ENCODE results near the gene GPC5.

GPC5 gene

DNA sequence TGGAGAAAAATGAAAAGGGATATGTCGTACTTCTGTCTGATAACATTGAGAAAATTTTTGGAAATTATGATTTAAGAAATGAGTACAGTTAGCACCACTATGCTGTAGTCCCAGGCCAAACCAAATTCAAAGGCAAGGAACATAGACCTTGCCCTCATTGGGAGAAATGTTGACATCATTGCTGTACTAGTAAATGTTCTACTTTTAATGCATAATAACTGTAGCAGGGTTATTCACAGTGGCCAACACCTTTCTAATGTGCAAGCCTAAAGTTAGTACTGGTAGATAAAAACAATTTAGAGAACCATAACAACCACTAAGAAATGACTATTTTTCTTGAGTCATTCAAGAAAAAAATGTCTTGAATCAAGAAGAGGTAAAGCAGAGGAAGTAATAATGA, 1035.5 kb downstream of the GPC5 start:
- DNase-seq (ENCODE audit: extremely low read depth, low read depth): no peak
- TF ChIP-seq, protein P1, sequence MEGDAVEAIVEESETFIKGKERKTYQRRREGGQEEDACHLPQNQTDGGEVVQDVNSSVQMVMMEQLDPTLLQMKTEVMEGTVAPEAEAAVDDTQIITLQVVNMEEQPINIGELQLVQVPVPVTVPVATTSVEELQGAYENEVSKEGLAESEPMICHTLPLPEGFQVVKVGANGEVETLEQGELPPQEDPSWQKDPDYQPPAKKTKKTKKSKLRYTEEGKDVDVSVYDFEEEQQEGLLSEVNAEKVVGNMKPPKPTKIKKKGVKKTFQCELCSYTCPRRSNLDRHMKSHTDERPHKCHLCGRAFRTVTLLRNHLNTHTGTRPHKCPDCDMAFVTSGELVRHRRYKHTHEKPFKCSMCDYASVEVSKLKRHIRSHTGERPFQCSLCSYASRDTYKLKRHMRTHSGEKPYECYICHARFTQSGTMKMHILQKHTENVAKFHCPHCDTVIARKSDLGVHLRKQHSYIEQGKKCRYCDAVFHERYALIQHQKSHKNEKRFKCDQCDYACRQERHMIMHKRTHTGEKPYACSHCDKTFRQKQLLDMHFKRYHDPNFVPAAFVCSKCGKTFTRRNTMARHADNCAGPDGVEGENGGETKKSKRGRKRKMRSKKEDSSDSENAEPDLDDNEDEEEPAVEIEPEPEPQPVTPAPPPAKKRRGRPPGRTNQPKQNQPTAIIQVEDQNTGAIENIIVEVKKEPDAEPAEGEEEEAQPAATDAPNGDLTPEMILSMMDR (IDR thresholded peaks at IDR 0.05; ENCODE audit: low read depth, low read length): no peak

DNA sequence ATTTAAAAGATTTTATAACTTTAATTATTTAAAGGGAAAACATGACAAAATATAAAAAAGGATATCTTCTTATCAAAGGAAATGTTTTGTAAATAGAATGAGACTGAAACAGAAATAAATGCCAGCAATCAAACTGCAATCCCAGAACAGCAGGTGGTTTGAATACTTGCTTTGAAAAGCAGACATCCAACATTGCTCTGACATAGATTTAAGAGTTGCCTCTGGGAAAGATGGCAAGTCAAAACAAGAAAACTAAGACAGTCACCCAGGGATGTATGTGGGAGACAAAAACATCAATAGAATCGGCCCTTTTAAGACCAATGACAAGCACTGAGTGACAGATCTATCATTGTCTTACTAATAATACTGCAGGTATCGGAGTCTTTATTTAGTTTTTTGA, 1038.5 kb downstream of the GPC5 start:
- no peak for DNase-seq (ENCODE audit: extremely low read depth, low read depth)
- TF ChIP-seq, protein P1 (IDR thresholded peaks at IDR 0.05; ENCODE audit: low read depth, low read length): no peak

DNA sequence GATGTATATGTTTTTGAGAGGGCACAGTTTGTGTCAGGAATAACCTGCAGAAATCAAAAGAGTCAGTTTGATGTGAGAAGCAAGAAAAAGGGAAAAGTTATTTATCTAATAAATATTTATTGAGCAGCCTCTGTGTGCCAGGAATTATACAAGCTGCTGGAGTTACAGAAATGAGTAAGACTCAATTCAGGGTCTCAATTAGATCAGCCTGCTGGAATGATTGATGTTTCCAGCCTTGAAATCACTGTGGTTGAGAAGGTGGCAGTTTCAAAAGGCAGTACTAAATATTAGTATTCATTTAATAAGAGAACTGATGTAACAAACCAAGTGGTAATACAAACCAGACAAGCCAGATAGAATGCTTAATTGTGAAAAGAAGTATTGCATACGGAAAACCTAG, 1045.8 kb downstream of the GPC5 start:
- DNase-seq (ENCODE audit: extremely low read depth, low read depth): no peak
- TF ChIP-seq, protein P1 (IDR thresholded peaks at IDR 0.05; ENCODE audit: low read depth, low read length): no peak

DNA sequence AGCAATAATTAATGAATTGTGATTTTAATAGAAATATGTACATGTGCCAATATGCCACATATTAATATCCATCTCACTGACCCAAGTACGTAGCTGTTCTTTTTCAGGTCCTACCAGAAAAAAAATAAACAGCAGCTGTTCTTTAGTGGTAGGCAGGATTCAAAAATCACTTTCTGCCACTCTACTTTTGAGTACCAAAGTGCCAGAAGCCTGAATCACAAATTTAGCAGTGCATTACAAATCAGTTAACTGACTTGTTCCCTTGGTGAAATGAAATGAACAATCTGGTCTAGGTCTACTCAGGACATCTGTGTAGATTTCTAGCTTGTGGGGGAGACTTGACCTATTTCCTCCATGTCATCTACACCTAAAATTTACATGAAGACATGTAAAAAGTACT, 1052.6 kb downstream of the GPC5 start:
- TF ChIP-seq, protein P1 (IDR thresholded peaks at IDR 0.05; ENCODE audit: low read depth, low read length): no peak
- no peak for DNase-seq (ENCODE audit: extremely low read depth, low read depth)

DNA sequence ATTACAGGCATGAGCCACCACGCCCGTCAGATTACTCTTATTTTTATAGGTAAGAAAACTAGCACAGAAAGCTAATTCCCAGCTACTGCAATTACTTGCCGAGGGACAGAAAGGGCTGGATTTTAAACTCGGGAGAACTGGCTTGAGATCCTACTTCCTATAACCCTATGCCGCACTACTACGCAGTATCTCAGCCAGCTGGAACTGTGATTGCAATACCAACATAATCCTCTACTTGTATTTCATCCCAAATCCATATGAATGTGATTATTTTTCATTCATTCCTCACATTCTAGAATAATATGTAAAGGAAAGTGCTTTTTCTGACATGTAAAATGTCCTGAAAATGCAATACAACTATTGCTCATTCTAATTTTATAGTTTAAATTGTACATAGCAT, 1054.4 kb downstream of the GPC5 start:
- TF ChIP-seq, protein P1 (IDR thresholded peaks at IDR 0.05; ENCODE audit: low read depth, low read length): no peak
- no peak for DNase-seq (ENCODE audit: extremely low read depth, low read depth)

DNA sequence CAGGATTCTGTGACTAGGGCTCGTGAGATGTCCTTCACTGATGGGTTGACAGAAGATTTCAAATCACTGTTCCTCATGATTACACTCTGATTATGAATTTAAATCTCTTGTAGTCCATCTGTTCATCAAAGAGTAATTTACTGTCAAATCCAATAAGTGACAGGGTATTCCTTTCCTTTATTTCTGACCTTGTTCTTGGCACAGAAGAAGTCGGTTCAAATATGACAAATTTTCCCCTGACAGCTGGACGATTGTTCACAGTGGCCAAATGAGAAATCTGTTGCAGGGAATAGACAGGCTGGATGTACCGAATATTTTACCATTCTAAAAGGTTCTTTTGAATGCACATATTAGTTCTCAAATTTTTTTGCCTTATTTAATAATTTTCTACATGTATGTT, 1060.9 kb downstream of the GPC5 start:
- no peak for DNase-seq (ENCODE audit: extremely low read depth, low read depth)
- TF ChIP-seq, protein P1 (IDR thresholded peaks at IDR 0.05; ENCODE audit: low read depth, low read length): no peak

DNA sequence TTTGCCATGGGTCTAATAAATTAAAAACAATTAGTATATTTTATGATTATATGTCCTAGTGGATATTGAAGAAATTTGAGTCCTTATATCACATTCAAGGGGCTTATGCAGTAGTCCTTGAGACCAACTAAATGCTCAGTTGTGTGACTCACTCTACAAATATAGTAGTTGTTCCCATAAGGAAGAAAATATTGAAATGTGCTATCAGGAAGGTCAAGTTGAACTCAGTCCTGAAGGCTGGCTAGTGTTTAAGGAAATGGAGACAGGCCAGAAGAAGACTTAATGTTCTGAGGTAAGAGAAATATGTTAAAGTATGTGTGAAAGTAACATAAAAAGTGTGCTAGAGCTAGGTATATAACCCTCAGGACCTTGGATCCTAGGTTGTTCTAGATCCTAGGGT, 1062.1 kb downstream of the GPC5 start:
- no peak for DNase-seq (ENCODE audit: extremely low read depth, low read depth)
- TF ChIP-seq, protein P1 (IDR thresholded peaks at IDR 0.05; ENCODE audit: low read depth, low read length): no peak

All from AG09319 (cell line).